T-helper 1 cell (primary cell): Measurements from ENCODE around the gene DYNC1I1.

Source experiments
- DNase-seq, 5 donors: peaks; one replicate each; pipeline ENCODE4 v3.0.0-alpha.2; 2012 to 2020

DYNC1I1 gene

DNA sequence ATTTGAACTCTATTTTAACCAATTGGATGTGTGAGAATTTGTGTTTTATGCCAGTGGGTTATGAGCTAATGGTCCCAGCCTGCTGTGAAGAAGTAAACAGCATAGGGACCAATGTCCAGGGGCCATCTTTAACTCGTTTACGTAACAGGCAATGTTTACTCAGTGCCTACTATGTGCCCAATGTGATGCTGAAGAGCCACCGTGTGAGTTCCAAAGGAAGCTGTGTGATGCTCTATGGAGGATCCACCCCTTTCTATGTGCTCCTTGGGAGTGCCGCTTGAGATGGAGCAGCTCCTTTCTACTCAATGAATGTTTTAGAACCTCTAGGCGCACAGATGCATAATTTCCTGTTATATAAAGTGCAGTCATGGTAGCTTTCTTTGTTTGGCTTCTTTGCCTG lies 21.3 kb downstream of the DYNC1I1 start:
- no peak for DNase-seq

DNA sequence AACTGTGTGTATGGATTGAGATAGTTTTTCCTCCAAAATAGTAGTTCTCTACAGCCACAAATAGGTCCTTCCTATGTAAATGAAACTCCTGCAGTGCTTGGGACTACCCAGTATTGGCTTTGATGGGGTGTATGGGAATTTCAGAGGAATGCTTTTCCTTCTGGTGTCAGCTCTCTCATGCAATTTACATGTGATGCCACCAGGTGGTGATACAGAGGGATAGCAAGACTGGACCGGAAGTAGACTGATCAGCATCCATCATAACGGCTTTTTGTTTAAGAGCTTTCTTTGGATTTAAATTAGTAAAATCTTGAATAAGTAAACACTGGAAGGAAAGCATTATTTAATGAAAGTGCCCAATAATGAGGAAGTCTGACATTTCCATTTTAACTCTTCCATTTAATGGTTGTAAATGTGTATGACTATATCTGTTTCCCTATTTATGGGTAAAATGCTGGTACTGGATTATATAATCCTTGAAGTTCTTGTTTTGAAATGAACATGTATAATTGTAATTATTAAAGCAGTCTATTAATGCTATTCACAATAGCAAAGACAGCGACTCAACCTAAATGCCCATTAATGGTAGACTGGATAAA lies 22.7 kb downstream of the DYNC1I1 start:
- no peak for DNase-seq

DNA sequence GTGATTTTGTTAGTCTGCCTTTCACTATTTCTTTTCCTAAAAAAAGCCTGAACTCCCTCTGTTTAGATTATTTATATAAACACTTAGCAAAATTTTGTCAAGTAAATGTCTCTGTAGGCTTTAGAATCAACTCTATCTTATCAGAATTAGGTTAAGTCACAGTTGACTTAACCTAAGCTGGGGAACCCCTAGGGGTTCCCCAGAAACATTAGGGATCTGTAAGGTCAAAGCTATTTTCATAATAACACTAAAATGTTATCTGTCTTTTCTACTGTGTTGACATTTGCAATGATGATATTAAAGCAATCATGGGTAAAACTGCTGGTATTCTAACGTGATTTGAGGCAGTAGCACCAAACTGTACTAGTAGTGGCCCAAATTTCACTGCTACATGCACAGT lies 24.3 kb downstream of the DYNC1I1 start:
- no peak for DNase-seq

DNA sequence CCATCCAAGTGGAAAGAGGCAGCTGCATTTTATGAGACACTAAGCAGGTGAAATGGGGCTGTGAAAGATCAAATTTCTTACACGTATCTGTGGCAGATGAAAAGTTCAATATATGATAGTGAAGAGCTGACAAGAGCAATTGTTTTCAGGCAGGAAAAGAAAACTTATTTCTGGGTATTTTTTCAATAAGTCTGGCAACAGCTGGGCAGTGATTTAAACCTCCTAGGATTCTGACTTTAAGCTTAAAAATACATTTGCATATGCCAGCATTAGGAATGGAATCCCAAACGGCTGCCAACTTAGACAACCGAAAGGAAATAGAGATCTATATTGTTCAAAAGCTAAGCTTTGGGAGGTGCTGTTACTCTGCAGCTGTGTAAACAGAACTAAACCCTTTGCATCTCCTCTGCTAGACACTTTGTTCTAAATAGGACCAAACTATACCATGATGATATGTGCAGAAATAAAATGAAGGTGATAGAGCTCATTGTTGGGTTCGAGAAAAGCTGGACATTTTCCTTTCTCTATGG lies 26.1 kb downstream of the DYNC1I1 start:
- no peak for DNase-seq

DNA sequence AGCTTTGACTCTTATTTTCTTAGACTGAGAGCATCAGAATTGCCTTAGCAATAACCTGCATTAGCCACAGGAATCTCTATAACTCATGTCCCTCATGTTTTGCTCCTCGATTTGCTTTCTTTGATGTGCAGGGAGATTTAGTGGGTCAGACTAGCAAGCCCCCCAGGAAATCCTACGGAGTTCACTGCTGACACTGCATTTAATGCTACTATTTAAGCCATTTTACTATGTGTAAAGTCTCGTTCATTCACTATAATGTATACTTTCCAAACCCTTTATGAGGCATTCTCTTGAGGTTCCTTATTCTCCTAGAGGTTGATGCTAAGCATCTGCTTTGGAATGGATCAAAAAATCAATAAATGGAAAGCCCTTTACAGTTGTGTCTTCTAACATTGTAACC lies 28.4 kb downstream of the DYNC1I1 start:
- DNase-seq = no peak

DNA sequence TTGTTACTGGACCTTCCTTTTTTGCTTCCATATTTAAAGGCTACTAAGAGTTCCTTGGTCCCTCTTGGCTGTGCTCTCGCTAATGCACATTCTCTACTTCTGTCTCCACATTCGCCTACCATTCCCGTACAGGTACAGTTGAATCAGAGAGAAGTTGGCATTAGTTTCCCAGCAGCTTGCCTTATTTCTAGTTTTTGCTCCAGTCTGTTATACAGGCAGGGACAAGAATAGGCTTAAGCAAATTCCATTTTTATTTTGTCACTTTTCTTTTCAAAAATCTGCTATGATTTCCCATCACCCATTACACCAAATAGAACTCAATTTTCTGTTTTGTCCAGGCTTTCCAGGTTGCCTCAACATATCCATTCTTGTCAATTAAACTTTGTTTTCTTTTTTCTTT lies 29.9 kb downstream of the DYNC1I1 start:
- DNase-seq = no peak

DNA sequence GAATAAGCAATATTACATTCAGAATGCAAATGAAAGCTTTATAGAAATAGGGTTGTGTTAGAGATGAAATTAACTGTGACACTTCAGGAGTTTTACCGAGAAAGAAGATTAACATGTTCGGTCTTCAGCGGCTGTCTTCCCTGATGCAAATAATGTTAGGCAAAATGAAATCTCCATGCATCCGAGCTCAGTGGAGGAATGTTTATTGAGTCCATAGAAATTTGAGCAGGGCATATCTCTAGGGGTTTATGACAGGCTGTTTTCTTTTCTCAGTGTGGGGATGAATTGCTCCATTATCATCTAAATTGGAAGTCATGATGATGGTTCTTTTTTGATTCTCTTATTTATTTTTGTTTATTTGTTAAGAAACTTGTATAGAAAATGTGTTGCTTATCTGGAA lies 31.7 kb downstream of the DYNC1I1 start:
- no peak for DNase-seq

DNA sequence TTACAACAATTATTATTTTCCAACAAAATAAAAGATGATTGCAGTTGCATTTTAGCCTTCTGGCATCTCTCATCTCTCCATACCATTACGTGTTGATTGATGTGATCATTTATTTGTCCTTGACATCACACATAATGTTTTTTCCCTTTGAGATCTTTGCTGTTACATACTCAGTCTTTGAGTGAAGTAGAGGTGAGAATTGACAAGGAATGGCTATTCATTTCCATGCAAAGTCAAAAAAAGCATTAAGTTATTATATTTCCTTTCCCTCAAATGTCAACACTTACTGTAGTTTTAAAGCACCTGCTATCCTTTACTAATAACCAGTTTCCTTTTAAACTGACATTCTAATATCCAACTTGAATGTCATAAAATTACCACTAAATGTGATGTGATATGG lies 33.6 kb downstream of the DYNC1I1 start:
- no peak for DNase-seq

DNA sequence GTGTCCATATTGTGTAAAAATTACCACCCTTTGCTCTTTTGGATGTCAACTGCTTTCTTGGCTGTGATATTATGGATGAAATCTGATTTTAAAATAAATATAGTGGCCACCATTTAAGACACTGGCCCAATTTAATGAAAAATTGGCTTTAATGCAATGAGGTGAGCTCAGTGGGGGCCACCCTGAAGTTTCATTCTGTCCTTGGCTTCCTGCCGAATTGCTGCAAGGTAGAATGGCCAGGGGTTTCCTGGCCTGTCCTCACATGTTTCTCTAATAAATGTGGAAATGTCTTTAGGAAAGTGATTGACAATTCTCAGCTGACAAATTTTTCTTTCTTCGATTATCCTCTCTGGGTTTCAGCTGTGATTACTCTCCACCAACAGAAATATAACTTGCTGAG lies 36.0 kb downstream of the DYNC1I1 start:
- DNase-seq = no peak

DNA sequence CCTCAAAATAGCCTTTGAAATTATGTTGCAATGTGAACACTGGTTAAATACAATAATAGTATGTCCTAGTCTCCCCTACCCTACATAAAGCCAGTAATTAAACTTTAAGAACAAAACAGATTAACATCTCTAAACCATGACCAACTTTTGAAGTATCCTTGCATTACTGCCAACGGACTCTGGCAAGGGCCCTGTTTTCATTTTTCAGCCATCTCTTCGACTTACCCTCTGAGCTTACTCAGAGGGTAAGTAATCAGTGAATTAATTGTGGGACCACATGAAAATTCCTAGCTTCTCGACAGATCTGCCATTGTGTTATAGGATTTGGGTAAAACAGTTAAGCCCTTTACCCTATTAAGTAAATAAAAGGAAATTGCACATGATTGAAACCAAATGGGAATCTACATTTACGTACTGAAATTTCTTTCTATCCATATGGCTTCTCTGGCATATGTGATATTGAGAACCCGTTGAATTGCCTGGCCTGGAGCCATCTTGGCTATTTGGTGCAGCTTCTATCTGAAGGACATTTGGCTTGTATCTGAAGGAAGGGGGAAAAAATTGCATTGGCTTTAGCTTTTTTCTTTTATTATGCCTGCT lies 39.6 kb downstream of the DYNC1I1 start:
- no peak for DNase-seq

DNA sequence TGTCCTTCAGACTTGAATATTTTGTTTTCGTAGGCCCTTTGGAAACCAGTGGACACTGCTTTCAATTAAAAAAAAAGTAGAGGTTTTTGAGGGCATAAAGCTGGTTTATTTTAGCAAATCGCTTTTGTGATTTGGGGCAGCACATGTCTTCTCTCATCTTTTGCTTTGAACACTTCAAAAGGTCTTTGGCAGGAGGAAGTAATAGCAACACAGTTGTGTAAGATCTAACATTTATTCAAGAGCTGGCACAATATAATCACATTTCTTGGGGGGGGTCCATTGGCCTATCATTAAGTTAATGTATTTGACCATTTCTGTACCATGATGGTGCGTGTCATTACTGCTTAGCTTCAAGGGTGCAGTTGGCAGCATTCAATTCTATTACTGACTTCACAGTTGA lies 42.4 kb downstream of the DYNC1I1 start:
- no peak for DNase-seq

DNA sequence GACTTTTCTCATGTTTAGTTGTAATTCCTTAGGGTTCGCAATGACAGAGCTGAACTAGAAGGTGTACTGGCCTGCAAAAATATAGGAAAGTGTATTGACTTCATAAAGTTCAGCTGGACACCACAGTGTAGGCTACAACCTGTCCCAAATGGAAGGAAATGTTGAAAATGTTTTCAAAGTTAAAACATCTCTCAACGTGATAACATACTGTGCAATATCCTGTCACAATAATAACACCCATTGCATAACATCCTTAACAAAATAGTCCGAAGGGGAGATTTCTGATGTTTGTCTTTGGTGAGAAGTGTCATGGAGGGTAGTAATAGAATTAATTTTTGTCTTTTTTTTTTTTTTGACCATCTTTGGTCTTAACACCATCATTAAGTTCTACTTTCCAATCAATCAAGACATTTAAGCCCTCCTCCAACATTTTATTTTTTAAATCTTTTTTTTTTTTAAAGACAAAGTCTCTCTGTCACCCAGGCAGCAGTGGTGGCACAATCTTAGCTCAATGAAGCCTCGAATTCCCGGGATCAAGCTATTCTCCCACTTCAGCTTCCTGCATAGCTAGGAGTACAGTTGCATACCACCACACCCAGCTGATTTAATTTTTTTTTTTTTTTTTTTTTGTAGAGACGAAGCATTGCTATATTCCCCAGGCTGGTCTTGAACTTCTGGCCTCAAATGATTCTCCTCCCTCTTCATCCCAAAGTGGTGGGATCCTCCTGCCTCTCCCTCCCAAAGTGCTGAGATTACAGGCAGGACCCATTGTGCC lies 45.7 kb downstream of the DYNC1I1 start:
- no peak for DNase-seq

DNA sequence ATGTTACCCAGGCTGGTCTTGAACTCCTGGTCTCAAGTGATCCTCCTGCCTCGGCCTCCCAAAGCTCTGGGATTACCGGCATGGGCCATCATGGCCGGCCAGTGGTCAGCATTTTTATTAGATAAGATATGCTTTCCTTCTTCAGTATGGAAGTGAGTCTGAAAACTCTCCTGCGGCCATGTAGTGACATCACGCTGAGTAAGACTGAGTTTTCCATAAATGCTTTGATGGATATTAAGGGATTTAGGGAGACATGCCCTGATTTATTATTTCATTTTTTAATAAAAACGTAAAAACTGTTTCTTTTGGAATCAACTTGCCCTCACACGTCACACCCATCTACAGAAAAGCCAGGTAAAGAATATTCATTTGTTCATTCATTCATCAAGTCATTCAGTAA lies 48.4 kb downstream of the DYNC1I1 start:
- DNase-seq = no peak

DNA sequence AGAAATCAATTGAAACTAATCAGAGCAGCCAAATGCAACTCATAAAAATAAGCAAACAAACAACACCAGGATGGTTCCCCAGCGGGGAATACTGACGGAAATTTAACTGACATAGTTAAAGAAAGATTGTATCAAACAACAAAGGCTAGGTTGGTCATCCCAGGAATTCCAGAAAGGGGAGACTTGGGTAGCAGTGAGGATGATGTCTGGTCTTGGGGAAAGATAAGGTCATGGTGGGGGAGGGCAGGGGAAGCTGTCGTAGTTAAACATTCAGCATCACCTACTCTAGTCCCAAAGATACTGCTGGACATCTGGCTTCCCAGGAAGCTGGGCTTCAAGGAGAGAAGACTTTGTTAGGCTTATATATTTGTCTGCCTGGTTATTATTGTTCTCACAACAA lies 50.4 kb downstream of the DYNC1I1 start:
- DNase-seq = no peak

DNA sequence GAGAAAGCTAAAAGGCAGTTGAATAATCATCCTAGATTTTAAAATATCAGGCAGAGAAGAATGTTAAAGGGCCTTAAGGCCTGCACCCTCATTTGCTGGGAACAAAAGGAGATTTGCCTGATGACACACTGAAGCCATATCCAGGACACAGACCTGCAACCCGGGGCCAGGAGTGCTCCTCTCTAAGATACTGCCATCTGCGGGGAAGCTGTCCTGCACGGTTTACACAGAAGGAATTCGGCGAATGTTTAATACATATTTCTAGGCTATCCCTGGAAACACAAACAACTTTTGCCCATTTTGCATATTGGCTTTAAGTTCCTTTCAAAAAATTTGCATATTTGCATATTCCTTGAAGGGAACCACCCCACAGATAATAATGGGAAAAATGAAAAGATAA lies 52.3 kb downstream of the DYNC1I1 start:
- DNase-seq = no peak

DNA sequence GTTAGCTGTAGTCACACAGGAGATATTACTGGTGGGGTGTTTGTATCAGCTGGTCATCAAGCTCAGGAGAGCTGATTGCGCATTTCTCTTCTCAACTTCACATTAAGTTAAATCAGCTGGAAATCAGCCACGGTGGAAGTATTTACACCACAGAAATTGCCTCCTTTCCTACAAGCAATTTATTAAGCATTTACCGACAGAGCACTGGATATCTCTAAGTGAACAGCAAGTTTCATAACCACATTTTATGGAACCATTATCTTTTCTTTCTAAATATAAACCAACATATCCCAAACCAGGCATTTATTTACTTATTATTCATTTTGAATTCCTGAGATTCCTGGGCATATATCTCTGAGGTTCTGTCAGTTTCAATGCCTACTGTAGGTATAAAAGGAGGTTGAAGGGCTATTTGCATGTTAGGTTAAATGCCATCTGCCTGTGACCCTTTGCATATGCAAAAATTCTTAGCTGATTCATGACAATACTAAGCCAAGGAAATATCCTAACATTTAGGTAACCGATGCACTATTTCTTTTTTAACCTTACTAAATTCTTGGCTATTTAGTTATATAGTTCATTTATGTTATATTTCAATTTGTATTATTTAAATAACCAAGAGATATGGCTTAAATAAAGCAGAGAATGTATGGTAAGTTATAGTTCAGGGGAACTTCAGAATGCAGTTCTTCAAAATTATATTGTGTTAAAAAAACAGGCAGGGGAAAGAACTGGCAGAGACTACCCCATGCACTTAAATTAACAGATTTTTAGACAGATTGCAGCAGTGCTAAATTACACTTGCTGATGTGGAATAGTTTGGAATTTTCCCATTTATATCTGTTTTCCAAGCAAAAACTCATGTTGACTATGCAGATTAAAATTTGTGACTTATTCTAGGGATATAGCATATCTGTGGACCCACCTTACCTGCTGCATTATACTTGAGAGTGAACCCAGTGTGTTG lies 56.8 kb downstream of the DYNC1I1 start:
- no peak for DNase-seq

DNA sequence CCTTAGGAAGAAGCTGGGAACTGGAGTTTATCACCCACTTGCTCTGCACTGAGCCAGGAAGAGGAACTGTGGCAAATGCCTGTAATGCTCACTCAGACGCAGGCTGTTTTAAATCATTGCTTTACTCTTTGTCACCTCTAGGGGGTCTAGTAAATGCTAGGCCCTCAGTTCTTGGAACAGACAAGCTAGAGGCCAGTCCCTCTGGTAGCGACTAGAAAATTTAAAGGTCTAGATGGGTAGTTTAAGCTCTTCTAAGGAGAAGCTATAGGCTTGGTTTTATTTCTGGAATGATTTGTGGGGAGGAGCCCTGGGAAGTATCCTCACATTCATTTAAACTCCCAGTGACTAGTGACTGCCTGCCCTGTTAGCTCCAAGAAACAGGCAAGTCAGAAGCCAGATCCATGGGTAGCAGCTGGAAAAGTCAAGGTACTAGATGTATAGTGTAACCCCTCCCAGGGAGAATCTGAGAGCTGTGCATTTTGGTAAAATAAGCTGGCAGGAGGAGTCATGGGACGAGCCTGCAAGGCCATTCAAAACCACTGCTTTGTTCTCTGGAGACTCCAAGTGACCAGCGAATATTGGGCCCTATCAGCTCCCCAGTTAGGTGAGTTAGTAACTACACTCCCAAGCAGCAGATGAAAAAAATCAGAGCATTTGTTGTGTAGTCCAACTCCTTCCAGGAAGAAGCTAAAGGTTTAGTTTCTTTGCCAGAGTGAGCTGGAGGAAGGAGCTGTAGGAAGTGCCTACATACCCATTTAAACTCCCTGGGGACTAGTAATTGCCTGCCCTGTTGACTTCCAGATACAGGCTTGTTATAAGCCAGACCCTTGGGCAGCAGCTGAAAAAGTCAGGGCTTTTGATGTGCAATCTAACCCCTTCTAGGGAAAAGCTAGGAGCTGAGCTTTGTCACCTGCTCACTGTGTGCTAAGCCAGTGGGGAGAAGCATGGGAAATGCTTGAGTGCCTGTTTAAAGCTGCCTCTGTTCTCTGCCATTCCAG lies 68.9 kb downstream of the DYNC1I1 start:
- no peak for DNase-seq

DNA sequence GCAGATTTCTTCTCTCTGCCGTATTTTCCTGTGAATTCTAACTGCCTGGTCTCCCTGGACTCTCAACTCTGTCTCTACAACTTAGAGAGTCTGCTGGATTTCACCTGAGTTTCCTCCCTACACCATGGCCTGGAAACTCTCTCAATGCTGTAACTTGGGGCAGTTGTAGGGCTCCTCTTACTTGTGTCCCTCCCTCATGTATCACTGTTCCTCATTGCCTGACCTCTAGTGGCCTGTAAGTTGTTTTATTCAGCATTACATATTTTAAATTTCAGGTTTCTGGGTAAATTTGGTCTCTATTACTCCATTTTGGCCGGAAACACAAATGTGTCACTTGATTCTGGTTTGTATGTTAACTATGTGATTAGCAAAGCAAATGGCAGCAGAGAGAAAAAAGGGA lies 70.9 kb downstream of the DYNC1I1 start:
- DNase-seq = no peak

DNA sequence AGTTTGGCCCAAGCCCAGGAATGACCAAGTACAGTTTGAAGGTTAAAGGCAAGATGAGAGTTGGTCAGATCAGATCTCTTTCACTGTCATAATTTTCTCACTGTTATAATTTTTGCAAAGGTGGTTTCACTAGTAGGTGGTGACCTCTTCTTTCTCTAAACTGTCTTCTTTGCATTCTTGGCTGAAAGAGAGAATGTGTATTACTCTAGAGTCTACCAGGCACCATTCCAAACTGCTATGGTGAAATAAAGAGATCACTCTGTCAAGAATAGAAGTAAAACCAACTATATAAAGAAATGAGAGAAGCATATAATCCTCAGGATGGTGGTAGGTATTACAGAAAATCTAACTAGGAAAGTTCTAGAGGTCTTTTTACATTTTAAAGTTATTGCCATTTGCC lies 72.7 kb downstream of the DYNC1I1 start:
- DNase-seq = no peak

DNA sequence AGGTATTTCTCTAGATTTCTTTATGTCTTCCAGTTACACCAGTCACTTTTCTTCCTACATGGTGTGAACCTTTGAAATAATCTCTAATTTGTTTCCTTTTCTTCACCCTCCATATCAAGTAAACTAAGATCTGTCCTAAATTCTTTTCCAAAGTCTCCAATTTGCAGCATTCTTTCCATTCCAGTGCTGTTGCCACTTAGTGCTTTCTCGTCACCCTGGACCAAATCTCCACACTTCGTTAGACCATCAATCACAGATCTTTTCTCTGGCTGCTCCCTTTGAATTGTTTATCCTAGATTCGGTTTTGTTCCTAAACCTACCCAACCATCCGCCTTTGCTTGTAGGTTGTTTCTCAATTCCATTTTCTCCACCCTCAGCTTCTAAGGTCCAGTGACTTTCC lies 74.7 kb downstream of the DYNC1I1 start:
- no peak for DNase-seq

DNA sequence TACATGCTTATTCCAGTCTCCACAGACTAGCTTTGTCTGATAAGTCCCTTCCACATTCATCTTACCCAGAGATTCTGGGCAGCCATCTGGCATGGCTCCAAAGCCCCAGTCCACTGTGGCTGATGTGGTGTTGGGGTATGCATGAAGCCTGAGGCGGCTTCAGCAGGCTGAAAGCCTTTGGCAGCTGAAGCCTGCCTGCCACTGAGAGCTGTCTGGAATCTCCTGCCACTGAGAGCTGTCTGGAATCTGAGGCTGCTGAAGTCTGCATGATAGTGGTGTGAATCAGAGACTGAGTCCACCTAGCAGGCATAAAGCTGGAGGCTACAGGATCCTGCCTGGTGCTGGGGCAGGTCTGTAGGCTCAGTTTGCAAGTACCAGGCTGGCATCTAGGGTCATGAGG lies 87.1 kb downstream of the DYNC1I1 start:
- no peak for DNase-seq

DNA sequence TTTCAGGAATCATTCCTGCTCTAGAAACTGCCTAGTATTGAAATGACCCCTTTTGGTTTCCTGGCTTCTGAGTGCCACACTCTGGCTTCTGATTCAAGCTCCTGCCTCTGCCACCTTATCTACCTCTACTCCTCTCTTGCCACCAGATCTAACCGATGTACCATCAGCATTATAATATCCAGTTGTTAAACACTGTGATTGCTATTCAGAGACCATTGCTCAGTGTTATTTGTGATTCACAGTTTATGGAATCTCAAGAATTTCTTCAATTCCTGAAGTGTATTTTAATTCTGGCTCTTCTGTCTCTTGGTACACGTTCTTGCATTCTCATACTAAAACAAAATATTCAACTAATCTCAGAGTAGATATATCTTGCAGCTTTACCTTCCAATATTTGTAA lies 88.7 kb downstream of the DYNC1I1 start:
- no peak for DNase-seq
